Neural crest cell (in vitro differentiated cells): Measurements from ENCODE around the gene ABHD16B. TPM values are rescaled to one million over a fixed set of nuclear protein-coding genes. Genes with fewer than 3 reads are reported as not detected.

ENCODE experiments used
- DNase-seq: peaks from one replicate; pipeline ENCODE4 v3.0.0; 2021; ENCODE audit warnings: low read depth, mixed read lengths, low spot score
- H3K27ac Mint-ChIP-seq: one replicate; pipeline ENCODE4 v1.8.0; 2021; ENCODE audit warnings: mild to moderate bottlenecking, mixed read lengths; ENCODE audit not compliant: unreplicated experiment
- H3K27me3 Mint-ChIP-seq: 2 replicates; pipeline ENCODE4 v1.8.0; 2021; ENCODE audit warnings: low read depth, mild to moderate bottlenecking, mixed read lengths
- H3K36me3 Mint-ChIP-seq: 2 replicates; pipeline ENCODE4 v1.8.0; 2021; ENCODE audit warnings: low read depth, mild to moderate bottlenecking, mixed read lengths
- H3K4me1 Mint-ChIP-seq: 2 replicates; pipeline ENCODE4 v1.8.0; 2021; ENCODE audit warnings: mixed read lengths
- H3K4me3 Mint-ChIP-seq: one replicate; pipeline ENCODE4 v1.8.0; 2021; ENCODE audit warnings: mild to moderate bottlenecking, mixed read lengths
- H3K9me3 Mint-ChIP-seq: 2 replicates; pipeline ENCODE4 v1.8.0; 2021; ENCODE audit warnings: mixed read lengths
- CTCF ChIP-seq: fragments of 200-600 bp; sonication (generic); conservative IDR thresholded peaks from 2 replicates; pipeline ENCODE4 v1.5.0; 2021; ENCODE audit warnings: antibody characterized with exemption, mild to moderate bottlenecking
- total RNA-seq: library from RNA; stranded (reverse); gene quantifications from 2 replicates; pipeline ENCODE4 v1.2.1, GENCODE V29; 2021

The ABHD16B gene
- total RNA-seq, 1 donor from 2014 or later, result not detected

DNA sequence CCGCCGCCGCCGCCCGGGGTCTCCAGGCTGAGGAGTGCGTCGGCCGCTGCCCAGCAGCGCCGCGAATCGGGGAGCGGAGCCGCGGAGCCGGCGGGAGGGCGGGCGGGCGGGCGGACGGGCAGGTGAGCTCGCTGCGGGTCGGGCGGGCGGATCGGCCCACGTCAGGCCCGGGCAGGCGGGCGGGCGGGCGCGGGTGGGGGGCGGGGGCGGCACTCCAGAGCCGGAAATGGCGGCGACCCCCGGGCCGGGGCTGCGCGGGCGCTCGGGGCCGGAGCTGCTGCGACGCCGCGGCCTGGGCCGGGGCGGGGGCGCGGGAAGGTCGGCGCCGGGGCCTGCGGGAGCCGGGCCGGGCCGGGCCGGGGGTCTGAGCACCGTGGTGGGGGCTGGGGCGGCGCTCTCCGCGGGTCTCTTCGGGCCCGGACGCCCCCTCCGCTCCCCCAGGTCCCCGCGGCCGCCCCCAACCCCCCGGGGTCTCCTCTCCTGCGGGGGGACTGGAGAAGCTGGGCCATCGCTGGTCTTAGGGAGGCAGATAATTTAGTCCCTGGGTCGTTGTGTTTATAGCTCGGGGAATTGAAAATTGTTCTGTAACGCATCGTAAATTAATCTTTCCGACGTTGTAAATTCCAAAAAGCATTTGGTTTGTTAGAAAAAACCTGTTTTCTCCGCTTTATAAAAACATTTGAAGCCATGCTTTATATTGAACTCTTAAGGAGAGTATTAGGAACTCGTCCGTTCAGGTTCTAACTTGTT, 34.1 kb downstream of the ABHD16B start:
- Mint-ChIP-seq H3K27ac (peak overlapping the region; percentile 20), H3K9me3 (no peaks in the 10 kb centered on the region), H3K4me3 (peak overlapping the region; percentile 97), H3K36me3 (no peaks in the 10 kb centered on the region), H3K27me3 (peaks cover 3% of the 10 kb centered on the region), H3K4me1 (peaks cover 32% of the 10 kb centered on the region)
- no peak for TF ChIP-seq CTCF
- no peak for DNase-seq

DNA sequence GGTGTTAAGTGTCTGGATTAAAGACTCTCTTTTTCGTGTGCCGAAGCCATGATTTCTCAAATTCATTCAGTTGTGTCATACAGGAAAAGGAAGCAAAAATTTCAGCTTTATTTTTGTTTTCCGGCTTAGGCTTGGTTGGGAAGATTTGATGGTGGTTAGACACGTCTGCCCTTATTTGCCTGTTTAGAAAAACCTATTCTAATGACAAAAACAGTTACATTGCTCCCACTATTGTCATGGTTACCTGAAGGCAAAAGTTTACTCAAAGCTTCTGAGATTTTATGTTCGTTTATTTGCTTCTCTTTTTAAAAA, 34.6 kb downstream of the ABHD16B start:
- no peak for TF ChIP-seq CTCF
- H3K27ac Mint-ChIP-seq, result peak overlapping the region; percentile 20
- H3K27me3 Mint-ChIP-seq, result peaks cover 3% of the 10 kb centered on the region
- peak overlapping the region; percentile 97 for H3K4me3 Mint-ChIP-seq
- no peaks in the 10 kb centered on the region for H3K36me3 Mint-ChIP-seq
- no peak for DNase-seq
- H3K4me1 Mint-ChIP-seq, result peaks cover 32% of the 10 kb centered on the region
- no peaks in the 10 kb centered on the region for H3K9me3 Mint-ChIP-seq

DNA sequence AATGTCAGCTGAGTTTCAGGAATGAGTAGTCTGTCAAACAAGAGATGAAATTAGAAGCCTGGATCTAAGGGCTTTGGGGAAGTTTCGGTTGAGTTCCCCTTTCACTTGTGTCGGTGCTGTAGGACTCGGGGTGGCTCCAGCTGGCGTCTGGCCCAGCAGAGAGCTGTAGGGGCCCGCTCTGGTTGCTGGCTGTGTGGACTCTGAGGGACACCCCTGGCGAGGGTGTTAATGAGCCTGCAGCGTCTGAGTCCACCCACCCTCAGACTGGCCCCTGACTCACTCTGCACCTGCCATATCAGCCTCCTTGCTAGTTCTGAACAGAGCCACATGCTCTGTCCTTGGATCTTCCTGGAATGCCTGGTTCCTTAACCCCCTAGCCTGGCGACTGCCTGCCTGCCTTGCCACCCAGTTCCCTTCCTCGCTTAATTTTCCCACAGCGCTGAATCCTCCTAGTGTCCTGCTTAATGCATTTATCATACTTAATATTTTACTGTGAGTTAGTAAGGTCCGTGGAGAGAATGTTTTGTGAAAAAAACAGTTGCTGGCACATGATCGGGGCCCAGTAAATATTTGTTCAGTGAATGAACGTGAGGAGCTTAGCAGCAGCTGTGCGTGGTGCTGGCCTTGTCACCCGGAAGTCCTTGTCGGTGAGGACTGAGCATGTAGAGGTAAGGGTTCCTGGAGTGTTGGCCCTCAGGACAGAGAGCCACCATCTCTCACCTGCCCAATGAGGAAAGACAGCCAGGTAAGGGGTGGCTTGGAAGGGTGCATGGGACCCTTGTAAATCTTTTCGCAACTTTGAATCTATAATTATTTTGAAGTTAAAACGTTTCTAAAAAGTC, 35.2 kb downstream of the ABHD16B start:
- Mint-ChIP-seq H3K4me1 (peaks cover 32% of the 10 kb centered on the region), H3K9me3 (no peaks in the 10 kb centered on the region), H3K27ac (no peak overlapping the region), H3K27me3 (peaks cover 3% of the 10 kb centered on the region), H3K4me3 (peak overlapping the region; percentile 97), H3K36me3 (no peaks in the 10 kb centered on the region)
- TF ChIP-seq CTCF, result no peak
- no peak for DNase-seq

GRCh38 chr20:63897978-63898561, 36.8 kb downstream of the ABHD16B start:
- no peaks in the 10 kb centered on the region for H3K36me3 Mint-ChIP-seq
- peaks cover 3% of the 10 kb centered on the region for H3K27me3 Mint-ChIP-seq
- peaks cover 32% of the 10 kb centered on the region for H3K4me1 Mint-ChIP-seq
- no peaks in the 10 kb centered on the region for H3K9me3 Mint-ChIP-seq
- DNase-seq, result no peak
- no peak overlapping the region for H3K27ac Mint-ChIP-seq
- H3K4me3 Mint-ChIP-seq, result peak overlapping the region; percentile 78
- TF ChIP-seq CTCF, result no peak

DNA sequence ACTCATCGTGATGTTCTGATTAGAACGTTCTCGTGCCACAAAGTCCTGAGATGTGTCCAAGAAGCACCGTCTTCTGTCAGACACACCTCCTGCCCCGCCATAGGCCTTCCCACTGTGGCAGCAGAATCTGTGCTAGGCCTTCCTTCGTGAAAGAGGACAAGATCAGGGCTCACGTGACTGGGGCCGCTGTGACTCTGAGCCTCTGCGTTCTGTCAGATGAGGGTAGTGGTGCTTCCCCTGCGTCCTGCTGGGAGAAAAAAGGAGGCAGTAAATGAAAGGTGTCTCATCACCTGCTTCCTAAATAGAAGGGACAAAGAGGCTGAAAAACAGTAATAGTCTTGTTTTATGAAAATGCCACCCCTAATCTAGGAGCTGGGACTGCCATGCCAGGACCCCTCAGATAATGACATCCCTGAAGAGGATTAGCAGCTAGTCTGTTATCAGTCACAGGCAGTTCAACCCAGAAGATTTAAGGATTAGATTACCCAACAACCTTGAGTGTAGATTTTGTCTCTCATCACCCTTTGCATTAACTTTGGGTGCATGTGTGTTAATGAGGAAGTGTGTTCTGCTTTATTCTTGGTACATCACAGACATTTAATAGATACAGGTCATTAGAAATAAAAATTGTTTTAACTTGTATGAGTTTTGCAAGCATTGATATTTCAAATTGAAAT, 37.7 kb downstream of the ABHD16B start:
- DNase-seq, result no peak
- no peaks in the 10 kb centered on the region for H3K9me3 Mint-ChIP-seq
- peak overlapping the region; percentile 31 for H3K4me3 Mint-ChIP-seq
- peaks cover 3% of the 10 kb centered on the region for H3K27me3 Mint-ChIP-seq
- no peak overlapping the region for H3K27ac Mint-ChIP-seq
- TF ChIP-seq CTCF, result no peak
- peaks cover 30% of the 10 kb centered on the region for H3K4me1 Mint-ChIP-seq
- H3K36me3 Mint-ChIP-seq, result no peaks in the 10 kb centered on the region
